ENCODE data around the gene TGM2. TPM values are rescaled to one million over a fixed set of nuclear protein-coding genes. Genes with fewer than 3 reads are reported as not detected.

TGM2 gene
- total and polyA plus RNA-seq, 2 donors (not counting 1 experiment from before 2014, with no cell fraction given) = 2.4 to 60.8 TPM

GRCh38 chr20:38126932-38127621 lies 38.0 kb downstream of the TGM2 start:
- Mint-ChIP-seq H3K9me3 (ENCODE audit: insufficient read depth) (no peaks in the 10 kb centered on the region), H3K4me1 (no peaks in the 10 kb centered on the region), H3K27me3 (no peaks in the 10 kb centered on the region), H3K4me3 (no peak overlapping the region), H3K27ac (no peak overlapping the region)
- no peak overlapping the region for H2AFZ ChIP-seq (ENCODE audit: insufficient read depth, low read depth, low read length, poor library complexity, severe bottlenecking)
- POLR2A ChIA-PET = no interaction called here
- DNase-seq = no peak
- no peak overlapping the region for H3K27ac ChIP-seq (ENCODE audit: low read length in 2 of 2)
- intact Hi-C loops (cut with micrococcal nuclease) = no loop called here
- no peak overlapping the region for H3K9ac ChIP-seq (ENCODE audit: low read length)
- H3K79me2 ChIP-seq (ENCODE audit: control insufficient read depth, insufficient read depth, low read length) = no peaks in the 10 kb centered on the region
- no peaks in the 10 kb centered on the region for H3K9me3 ChIP-seq (ENCODE audit: control extremely low read depth in 1 of 3, control insufficient read depth in 2 of 3, insufficient read depth in 1 of 3, low read length in 2 of 3)
- no peak overlapping the region for H3K4me3 ChIP-seq (ENCODE audit: control extremely low read depth in 1 of 5, extremely low read depth in 1 of 5, insufficient read depth in 1 of 5, low read depth in 2 of 5, low read length in 4 of 5)
- H3K27me3 ChIP-seq (replicated peaks in 1 of 4; ENCODE audit: control extremely low read depth in 1 of 4, control insufficient read depth in 3 of 4, insufficient read depth in 4 of 4, low read length in 3 of 4) = no peaks in the 10 kb centered on the region
- CTCF ChIA-PET = interaction anchor here (0.8 kb wide), 1 partner anchor 49 kb away, joined by 3 read pairs; no protein-coding TSS in a partner anchor
- 90% methylated on average over 5 of the region's 12 CpGs for whole genome bisulfite sequencing (ENCODE audit: insufficient coverage)
- TF ChIP-seq CTCF (IDR thresholded peaks at IDR 0.05) (no peak), EZH2 (IDR thresholded peaks at IDR 0.05; ENCODE audit: borderline replicate concordance, insufficient read depth, low read depth, low read length, poor library complexity, severe bottlenecking) (no peak)
- H4K20me1 ChIP-seq (ENCODE audit: control insufficient read depth, insufficient read depth, low read length, poor library complexity, severe bottlenecking) = no peaks in the 10 kb centered on the region
- H3K36me3 ChIP-seq (replicated peaks in 1 of 2; ENCODE audit: control extremely low read depth in 1 of 2, control insufficient read depth in 1 of 2, extremely low read depth in 1 of 2, insufficient read depth in 2 of 2, low read length in 1 of 2) = no peaks in the 10 kb centered on the region
- H3K4me1 ChIP-seq (ENCODE audit: control insufficient read depth in 2 of 2, insufficient read depth in 2 of 2, low read length in 2 of 2) = no peaks in the 10 kb centered on the region
- no peak overlapping the region for H3K4me2 ChIP-seq (replicated peaks; ENCODE audit: low read depth, low read length, poor library complexity, severe bottlenecking)
- ATAC-seq (ENCODE audit: low read depth) = no peak

- Histone ChIP-seq H3K36me3 (replicated peaks in 1 of 2; ENCODE audit: control extremely low read depth in 1 of 2, control insufficient read depth in 1 of 2, extremely low read depth in 1 of 2, insufficient read depth in 2 of 2, low read length in 1 of 2) (no peaks in the 10 kb centered on the region), H2AFZ (ENCODE audit: insufficient read depth, low read depth, low read length, poor library complexity, severe bottlenecking) (no peak overlapping the region), H3K27ac (ENCODE audit: low read length in 2 of 2) (no peak overlapping the region), H3K27me3 (replicated peaks in 1 of 4; ENCODE audit: control extremely low read depth in 1 of 4, control insufficient read depth in 3 of 4, insufficient read depth in 4 of 4, low read length in 3 of 4) (no peaks in the 10 kb centered on the region), H3K9ac (ENCODE audit: low read length) (no peak overlapping the region), H4K20me1 (ENCODE audit: control insufficient read depth, insufficient read depth, low read length, poor library complexity, severe bottlenecking) (no peaks in the 10 kb centered on the region), H3K4me1 (ENCODE audit: control insufficient read depth in 2 of 2, insufficient read depth in 2 of 2, low read length in 2 of 2) (no peaks in the 10 kb centered on the region), H3K4me3 (ENCODE audit: control extremely low read depth in 1 of 5, extremely low read depth in 1 of 5, insufficient read depth in 1 of 5, low read depth in 2 of 5, low read length in 4 of 5) (no peak overlapping the region), H3K4me2 (replicated peaks; ENCODE audit: low read depth, low read length, poor library complexity, severe bottlenecking) (no peak overlapping the region), H3K79me2 (ENCODE audit: control insufficient read depth, insufficient read depth, low read length) (no peaks in the 10 kb centered on the region), H3K9me3 (ENCODE audit: control extremely low read depth in 1 of 3, control insufficient read depth in 2 of 3, insufficient read depth in 1 of 3, low read length in 2 of 3) (no peaks in the 10 kb centered on the region)
- POLR2A ChIA-PET = no interaction called here
- WGBS (ENCODE audit: insufficient coverage) = 94% methylated on average over 7 of the region's 7 CpGs
- TF ChIP-seq CTCF (IDR thresholded peaks at IDR 0.05) (no peak), EZH2 (IDR thresholded peaks at IDR 0.05; ENCODE audit: borderline replicate concordance, insufficient read depth, low read depth, low read length, poor library complexity, severe bottlenecking) (no peak)
- Mint-ChIP-seq H3K27ac (no peak overlapping the region), H3K4me1 (no peaks in the 10 kb centered on the region), H3K27me3 (no peaks in the 10 kb centered on the region), H3K9me3 (ENCODE audit: insufficient read depth) (no peaks in the 10 kb centered on the region), H3K4me3 (no peak overlapping the region)
- ATAC-seq (ENCODE audit: low read depth) (no peak), DNase-seq (no peak)
- intact Hi-C loops (cut with micrococcal nuclease) = no loop called here
- CTCF ChIA-PET = interaction anchor here (0.8 kb wide), 1 partner anchor 24 kb away, joined by 3 read pairs; no protein-coding TSS in a partner anchor
These were observed 38.7 kb downstream of the TGM2 start for GRCh38 chr20:38126146-38126921.
